Cerebellar nuclear complex (tissue), 1 donor: ENCODE data around the gene ELF5.

Experiments
- DNase-seq, 2 experiments: peaks; one replicate each; lab custom pipeline; 2025; lab: John Stamatoyannopoulos, UW

Gene ELF5

DNA sequence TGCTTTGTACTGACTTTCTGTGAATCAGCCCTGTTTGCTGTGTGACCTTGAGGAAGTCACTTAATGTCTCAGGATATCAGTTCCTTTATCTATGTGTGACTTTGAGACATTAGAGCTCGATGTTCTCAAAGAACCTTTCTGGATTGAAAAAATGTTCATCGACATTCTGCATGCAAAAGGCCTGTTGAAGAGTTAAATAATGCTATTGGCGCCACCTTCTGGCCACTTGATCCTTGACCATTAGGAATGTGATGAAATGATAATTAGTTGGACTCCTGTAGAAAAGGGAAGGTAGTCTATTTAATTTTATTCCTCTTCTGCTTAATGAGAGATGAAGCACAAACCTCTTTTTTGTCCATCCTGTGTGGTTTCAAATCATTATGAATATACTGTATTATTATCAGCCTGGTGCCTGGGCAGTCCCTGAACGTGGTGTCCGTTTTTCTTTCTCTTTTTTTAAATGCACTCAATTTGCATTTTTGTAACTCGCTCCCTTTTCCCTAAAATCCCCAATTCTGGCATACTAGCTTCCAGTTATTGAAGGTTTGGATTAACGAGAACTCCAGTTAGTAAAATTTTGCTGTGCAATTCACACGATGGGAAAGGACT lies 20.7 kb downstream of the ELF5 start:
- DNase-seq, result no peak

DNA sequence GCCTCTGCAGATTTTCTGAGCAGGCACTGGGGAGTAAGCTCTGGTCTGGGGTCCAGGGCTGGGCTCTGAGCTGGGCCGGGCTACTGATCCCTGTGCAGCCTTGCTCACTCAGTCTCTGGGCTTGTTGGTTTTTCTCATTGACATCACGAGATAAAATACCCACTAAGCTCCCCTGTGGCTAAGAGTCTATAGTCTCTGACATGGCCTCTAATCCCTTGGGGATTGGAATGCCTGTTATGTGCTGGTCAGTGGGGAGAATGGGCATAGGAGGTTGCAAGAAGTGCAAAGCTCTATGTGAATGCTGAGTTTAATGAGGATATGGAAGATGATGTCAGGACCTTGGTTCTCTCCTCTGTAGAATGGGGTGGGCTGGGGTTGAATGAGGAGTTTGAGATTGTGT lies 23.3 kb downstream of the ELF5 start:
- DNase-seq, result no peak

DNA sequence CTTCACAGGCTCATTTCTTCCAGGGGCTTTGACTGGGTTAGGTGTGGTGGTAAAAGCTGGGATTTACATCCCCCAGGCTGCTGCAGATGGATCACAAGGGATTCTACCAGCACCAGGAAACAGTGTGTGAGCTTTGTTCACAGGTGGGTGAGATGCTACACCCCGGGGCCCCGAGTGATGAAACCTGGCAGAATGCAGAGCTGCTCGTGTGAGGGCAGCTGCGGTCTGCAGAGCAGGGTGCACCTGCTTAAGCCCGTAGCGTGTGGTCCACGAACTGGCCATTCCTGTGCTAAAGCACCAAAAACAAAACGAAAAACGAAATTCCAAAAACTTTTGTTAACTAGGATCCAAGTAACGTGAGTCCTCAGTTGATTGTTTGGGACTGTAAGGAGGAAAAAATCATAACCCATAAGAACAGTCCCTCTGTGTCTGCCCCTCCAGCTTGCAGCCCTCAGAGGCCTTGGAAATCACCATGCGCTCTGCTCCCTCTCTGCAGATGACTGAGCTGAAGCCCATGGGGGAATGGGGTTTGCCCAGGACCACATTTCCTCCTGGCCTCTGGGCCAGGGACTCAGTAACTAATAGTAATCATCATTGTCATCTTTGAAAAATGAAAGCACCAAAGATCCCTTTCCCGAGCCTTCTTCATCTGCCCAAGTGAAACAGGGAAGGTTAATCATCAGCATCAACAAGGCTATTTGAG lies 24.6 kb downstream of the ELF5 start:
- DNase-seq, result no peak

DNA sequence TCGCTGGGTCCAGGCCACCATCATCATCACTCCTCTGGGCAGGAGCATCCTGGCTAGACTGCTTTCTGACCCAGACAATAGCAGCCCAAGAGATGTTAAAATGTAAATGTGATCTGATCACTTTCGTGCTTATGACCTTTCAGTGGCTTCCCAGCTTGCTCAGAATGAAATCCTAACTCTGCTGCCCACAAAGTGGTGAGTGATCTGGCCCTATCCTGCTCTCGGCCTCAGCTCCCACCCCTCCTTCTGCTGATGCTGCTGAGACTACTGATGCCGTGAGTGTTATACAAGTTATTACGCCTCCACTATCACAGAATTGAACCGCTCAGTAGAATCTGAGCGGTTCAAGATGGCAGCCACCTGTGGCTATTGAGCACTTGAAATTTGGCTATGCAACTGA lies 26.2 kb downstream of the ELF5 start:
- DNase-seq, result no peak

DNA sequence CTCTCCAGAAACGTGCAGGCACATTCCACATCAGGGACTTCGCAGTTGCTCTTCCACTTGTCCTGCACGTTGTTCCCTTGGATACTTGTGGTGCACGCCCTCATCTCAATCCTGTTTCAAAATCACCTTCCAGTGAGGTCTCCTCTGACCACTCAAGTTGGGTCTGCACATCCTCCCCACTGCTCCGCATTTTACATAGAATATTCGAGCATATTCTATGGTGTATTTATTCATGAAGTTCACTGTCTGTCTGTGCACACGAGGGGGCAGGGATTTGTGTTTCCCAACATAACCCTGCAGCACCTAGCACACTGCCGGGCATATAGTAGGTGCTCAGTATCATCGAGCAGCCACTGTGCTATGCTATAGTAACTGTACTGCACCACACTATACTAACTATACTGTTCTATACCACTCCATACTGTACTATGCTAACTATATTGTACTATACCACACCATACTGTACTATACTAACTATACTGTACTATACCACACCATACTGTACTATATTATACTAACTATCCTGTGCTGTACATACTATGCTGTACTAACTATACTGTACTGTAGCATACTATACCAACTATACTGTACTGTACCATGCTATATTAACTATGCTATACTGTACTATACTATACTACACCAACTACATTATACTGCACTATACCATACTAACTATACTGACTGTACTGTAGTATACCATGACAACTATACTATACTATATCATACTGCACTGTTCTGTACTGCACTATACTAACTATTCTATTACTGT lies 30.3 kb downstream of the ELF5 start:
- DNase-seq, result no peak

DNA sequence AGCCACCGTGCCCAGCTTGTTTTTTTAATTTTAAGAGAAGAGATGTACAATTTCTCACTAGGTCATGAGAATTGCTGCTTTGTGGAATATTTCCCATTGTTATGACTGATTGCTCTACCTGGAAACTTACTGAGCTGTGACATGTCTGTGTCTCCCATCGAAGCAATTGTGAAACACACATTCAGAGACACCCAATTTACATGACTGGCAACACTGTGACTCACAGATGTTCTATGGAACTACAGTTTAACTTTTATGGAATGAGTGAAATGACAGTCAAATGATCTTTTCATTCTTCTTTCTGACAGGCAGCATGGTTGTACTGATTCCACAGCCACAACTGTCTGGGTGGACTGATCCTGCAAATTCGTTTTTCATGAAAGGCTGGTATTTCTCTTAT lies 32.3 kb downstream of the ELF5 start:
- DNase-seq, result no peak

DNA sequence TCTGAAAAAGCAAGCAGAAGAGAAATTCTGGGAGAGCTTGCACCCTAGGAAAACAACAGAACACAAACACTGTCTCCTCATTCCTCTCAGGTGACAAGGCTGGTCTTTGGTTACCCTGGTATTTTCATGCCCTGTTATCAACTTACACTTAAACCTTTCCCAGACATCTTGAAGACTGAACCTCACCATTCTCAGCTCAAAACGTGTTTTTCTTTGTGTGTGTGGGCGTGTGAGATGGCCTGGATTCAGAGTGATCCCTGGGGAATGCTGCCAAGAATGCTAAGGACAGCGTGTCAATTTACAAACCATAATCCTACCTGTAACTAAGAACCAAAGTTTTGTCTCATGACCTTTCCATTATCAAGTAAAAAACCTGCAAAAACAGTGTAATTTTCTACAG lies 33.3 kb downstream of the ELF5 start:
- no peak for DNase-seq

DNA sequence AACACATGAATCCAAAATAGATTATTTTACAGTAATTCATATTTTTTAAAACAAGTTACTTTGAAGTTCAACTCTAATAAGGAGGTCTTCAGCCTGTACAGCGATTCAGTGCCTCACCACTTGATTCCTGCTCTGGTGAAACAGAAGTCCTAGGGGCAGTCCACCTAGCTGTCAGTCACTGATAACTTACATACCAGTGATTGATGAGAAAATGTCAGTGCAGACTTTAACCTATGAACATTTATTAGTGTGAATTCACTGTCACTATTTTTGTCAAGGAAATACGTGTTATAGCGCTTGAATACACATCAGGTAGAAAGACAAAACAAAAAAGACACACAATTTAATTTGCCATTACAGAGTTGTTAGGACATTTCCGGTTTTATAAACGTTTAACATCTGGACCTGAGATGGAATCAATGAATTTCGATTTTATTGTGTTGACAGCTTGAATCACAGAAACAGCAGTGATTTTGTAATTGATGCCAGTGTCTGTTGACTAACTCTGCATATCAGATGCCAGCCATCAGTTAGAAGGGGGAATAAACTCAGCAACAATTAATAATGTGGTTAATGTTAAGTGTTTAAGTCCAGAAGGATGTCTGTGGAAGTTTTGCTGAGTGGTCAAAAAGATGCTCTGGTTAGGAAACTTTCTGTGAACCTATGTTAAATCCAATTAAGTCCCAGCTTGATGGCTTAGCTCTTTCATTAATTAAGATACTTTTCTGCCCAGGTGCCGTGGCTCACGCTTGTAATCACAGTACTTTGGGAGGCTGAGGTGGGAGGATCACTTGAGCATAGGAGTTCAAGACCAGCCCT lies 34.5 kb downstream of the ELF5 start:
- DNase-seq, result no peak

DNA sequence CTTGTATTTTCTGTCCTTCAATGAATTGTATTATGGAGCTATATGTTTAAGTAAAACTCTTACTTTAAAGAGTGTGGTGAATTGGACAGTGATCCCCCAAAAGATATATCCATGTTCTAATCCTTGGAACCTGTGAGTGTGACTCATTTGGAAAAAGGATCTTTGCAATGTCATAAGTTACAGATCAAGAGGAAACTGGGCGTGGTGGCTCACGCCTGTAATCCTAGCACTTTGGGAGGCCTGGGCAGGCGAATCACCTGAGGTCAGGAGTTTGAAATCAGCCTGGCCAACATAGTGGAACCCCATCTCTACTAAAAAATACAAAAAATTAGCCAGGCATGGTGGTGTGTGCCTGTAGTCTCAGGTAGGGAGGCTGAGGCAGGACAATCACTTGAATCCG lies 36.7 kb downstream of the ELF5 start:
- no peak for DNase-seq

DNA sequence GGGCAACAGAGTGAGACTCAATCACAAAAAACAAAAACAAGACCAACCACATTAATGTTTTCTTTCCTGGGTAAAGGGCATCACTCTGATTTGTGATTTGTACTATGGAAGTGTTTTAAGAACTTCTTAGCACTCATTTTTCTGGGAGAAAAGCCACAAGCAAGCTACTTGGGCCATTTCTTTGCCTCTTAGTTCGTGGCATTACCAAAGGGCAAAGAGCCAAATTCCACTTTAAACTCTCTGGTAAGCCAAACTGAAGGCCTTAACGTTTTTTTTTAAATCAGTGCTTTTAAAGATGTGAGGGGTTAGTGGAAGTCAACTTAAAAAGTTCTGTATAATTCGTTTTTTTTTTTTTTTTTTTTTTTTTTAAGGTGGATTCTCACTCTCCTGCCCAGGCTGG lies 37.9 kb downstream of the ELF5 start:
- no peak for DNase-seq

DNA sequence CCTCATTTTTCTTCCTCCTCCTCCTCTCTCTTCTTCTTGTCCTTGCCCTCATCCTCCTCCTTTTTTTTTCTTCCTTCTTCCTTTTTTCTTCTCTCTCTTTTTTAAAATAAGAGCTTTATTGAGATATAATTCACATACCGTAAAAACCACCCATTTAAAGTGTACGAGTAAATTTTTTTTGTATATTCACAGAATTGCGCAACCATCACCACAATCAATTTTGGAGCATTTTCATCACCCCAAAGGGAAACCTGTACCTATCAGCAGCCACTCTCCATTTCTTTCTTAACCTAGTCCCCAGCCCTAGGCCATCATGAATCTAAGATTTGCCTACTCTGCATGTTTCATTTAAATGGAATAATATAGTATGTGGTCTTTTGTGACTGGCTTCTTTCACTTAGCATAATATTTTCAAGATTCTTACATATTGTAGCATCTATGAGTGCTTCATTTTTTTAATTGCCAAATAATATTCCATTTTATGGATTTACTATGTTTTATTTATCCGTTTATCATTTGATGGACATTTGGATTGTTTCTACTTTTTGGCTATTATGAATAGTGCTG lies 39.9 kb downstream of the ELF5 start:
- no peak for DNase-seq

DNA sequence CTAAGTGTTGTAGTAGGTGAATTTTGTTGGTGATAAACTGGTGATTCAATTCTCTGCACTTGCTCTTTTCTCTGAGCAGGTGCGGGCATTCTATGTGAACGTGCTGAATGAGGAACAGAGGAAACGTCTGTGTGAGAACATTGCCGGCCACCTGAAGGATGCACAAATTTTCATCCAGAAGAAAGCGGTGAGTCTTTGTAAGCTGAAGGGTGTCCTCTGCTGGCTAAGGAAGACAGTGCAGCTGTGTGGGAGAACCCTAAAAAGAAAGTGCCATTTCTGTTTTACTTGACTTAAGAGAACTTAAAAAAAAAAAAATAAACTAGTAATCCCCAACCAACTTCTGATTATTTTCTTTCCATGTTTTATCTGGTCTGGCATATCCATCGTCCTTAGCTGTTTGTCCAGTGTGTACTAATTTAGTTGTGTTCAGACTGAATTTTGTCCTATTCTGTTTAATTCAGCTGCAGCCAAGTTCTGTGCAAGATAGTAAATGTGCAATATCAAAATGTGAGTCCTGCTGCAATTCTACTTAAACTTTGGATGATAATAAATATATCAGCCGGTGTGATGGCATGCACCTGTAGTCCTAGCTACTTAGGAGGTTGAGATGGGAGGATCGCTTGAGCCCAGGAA lies 45.3 kb downstream of the ELF5 start:
- DNase-seq, result no peak

DNA sequence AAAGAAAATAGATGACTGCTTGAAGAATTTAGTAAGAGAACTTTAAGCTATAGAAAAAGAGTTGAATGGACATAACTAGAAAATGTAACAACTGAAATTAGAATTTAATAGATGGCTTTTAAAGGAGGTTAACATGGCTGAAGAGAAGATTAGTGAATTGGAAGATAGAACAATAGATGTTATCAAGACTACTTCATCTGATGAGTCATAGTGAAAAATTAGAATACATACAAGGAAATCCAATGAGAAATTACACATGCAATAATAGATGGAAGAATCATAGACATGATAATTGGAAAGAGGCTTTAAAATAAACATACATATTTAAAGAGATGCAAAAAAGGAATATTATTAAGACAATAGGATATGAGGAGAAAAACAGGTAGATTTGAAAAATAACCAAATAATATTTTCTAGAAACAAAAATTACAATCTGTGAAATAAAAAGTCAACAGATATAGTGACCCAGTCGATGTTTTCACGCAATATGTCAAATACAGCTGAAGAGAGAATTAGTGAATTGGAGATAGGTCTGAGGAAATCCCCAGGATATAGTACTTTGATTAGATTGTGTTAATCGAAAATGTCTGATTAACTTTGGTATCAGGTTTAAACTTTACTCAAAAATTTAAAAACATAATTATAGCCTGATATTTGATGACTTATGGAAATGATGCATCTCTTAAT lies 46.6 kb downstream of the ELF5 start:
- no peak for DNase-seq

DNA sequence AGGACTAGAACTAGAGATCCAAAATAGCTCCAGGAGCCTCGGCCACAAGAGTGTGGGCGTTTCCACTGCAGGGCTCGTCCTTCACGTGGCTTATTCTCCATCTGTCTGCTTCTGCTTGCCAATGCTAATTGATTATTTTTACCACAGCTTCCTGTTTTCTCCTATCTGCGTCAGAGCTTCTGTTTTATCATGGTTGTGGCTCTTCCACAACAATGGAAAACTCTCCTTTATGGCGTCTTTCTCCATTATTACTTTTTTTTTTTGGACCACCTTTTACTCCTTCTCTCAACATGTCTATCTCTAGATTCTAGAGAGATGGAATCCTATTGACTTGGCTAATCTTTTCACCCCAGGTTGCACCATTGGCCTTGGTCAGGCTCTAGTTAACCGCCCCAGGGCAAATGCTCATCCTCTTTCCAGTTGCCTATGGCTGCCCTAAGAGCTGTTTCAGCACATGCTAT lies 49.0 kb downstream of the ELF5 start:
- no peak for DNase-seq

DNA sequence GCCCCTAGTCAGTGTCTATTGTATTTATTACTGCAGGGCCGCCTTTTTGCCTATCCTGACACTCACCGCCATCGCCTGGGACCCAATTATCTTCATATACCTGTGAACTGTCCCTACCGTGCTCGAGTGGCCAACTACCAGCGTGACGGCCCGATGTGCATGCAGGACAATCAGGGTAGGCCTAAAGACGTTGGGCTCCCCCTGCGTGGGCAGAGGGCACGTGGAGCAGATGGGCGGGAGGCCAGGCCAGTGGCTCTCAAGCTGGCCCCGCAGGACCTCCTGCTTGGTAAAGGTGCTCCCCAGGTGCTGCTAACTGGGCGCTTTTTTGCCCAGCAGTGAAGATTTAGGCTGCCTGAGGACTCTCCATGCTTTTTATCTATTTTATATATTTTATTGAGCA lies 52.4 kb downstream of the ELF5 start:
- no peak for DNase-seq

DNA sequence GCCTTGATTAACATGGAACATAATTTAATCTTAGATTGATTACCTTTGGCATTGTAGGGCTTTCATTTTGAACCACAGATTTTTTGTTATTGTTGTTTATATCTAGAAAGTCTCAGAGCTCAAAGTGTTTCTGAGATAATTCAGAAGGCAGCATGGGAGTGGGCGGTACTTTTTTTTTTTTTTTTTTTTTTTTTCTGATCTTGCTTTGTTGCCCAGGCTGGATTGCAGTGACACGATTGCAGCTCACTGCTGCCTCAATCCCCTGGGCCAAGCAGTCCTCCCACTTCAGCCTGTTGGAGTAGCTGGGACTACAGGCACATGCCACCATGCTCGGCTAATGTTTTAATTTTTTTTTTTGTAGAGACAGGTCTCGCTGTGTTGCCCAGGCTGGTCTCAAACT lies 53.3 kb downstream of the ELF5 start:
- DNase-seq, result no peak

DNA sequence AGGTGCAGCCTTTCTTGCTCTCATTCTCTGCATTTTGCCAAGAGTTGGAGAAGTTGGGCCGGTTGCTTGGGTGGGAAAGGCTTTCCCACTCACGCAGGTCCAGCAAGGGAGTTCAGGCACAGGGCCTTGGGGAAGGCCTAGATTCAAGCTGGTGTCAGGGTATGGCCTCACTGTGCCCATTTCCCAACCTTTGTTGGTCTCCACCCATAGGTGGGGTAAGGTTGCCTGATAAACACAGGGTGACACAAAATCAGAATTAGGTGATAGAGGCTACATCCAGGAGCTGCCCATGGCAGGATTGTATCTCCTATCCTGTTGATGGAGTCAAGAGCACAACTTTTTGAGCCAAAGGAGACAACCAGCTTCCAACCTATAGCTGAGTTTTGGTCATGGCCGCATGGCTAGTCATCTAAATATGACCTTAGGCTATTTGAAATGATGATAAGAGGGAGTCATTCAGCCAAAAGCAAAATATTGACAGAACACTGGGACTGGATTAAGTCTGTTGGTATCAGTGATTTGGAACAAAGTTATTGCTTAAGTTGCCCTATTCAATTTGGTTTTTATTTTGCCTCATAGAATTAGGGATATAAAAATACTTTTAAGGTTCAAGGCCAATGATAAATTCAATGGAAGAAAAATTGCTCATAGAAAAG lies 54.0 kb downstream of the ELF5 start:
- no peak for DNase-seq

DNA sequence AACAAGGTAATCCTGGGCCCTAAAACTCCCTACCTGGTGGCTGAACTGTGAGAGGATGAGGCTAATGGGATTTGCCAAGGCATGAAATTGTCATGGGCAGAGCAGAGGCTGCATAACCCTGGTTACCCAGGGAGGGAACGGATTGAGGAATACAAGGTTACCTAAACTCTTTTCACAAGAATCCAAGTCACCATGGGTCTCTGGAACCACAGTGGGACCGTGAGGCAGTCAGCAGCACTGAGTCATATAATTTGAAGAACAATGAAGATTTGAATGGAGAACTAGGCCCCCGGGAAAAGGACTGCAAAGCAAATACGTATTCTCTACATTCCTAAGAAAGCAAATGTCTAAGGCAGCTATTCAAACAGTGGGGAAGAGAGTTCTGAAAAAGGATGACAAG lies 55.1 kb downstream of the ELF5 start:
- DNase-seq, result no peak

DNA sequence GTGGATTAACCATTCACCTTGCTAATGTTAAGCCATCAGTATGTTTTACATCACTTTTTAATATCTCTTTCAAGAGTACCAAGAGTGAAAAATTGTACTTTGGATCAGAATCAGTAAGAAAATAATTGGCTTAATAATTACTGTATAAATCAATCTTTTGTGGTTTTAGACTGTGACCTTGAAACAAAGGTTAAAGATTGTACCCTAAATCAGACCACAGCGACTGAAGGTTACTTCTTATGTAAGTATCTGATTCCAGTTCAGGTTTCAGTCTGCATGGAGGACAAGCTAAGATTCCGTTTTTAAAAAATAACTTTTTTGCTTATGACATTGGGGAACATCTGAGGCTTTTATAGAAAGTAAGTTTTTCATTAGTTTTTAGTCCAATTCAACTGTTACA lies 56.0 kb downstream of the ELF5 start:
- no peak for DNase-seq

DNA sequence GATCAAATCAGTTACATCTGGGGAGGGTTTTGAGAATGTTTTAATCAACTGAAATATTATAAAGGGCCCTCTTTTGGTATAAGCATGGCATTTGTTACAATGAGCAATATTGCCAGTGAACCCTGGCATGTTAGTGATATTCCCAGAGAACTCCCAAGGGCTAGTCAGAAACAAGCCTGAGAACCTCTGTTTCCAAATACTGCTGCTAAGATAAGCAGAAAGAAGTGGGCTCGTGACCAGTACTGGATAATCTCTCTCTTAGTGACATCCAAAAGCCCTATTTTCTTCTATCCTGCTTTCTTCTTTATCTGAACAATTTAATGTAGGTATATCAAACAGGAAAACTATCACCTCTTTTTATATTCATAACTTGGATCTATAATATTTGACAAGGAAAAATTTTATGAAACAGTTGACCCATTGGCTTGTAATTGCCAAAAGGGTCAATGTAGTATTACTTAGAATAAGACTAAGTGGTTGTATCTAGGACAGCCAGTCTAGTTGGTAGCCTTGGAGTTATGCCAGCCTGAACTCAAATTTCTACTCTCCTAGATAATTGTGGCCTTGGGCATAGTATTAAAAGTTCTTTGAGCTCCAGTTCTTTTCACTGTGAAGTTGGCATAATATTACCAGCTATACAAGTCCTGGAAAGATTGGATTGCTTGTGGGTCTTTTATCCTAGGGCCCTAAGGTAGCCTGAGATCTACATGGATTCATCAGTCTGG lies 59.1 kb downstream of the ELF5 start:
- no peak for DNase-seq
